ENCODE measurements around the gene MOV10. TPM values are rescaled to one million over a fixed set of nuclear protein-coding genes. Genes with fewer than 3 reads are reported as not detected.
A peak's percentile ranks its signal among the peaks of the same experiment; 100 is the strongest.

The MOV10 gene
- total and polyA plus RNA-seq, 9 of the 15 experiments (the other 6 are each of a cell fraction or from before 2014, with no cell fraction given): 16.7 to 105 (median 49.5) TPM

- Histone ChIP-seq H3K9me1 (ENCODE audit: control insufficient read depth, insufficient read depth, low read length) (peaks cover 9% of the 10 kb centered on the region), H3K4me3 (no peak overlapping the region), H3K27ac (ENCODE audit: extremely low read depth, low read depth, low read length) (no peak overlapping the region), H3K9ac (ENCODE audit: insufficient read depth in 1 of 2, low read depth in 2 of 2, low read length in 2 of 2) (no peak overlapping the region; a peak in 1 of 4 replicates), H2AFZ (ENCODE audit: low read depth, low read length) (no peak overlapping the region), H4K20me1 (replicated peaks; ENCODE audit: control insufficient read depth, insufficient read depth, low read length) (peaks cover 51% of the 10 kb centered on the region), H3K36me3 (ENCODE audit: control insufficient read depth, insufficient read depth, low read length) (peaks cover 72% of the 10 kb centered on the region), H3K4me1 (replicated peaks in 1 of 2; ENCODE audit: control insufficient read depth in 2 of 2, insufficient read depth in 2 of 2, low read length in 2 of 2) (peaks cover 13 to 31% of the 10 kb centered on the region in 2 experiments), H3K4me2 (ENCODE audit: insufficient read depth, low read length) (no peak overlapping the region), H3K27me3 (ENCODE audit: control insufficient read depth in 2 of 2, insufficient read depth in 2 of 2, low read length in 2 of 2) (no peaks in the 10 kb centered on the region), H3K79me2 (ENCODE audit: control insufficient read depth, insufficient read depth, low read length) (peaks cover 98% of the 10 kb centered on the region), H3K9me3 (replicated peaks; ENCODE audit: control insufficient read depth, insufficient read depth, low read depth, low read length) (no peaks in the 10 kb centered on the region)
- ChIA-PET CTCF (ENCODE audit: low intra/inter-chr PET ratio) (no interaction called here), POLR2A (interaction anchor here (1.4 to 1.5 kb wide), 2 partner anchors 12 to 67 kb away, joined by 3 to 4 read pairs; no protein-coding TSS in a partner anchor)
- no TSS peak for BruUV-seq (replicated peaks)
- ATAC-seq (no peak), FAIRE-seq (no peak), DNase-seq (ENCODE audit: extremely low read depth in 1 of 4, low spot score in 3 of 4) (no peak)
- no peak for TF ChIP-seq GABPA (tag; conservative IDR thresholded peaks at IDR 0.05; ENCODE audit: low read depth)
- TF ChIP-seq ZNF589 (CRISPR knock-in tag; IDR thresholded peaks at IDR 0.05; ENCODE audit: low read depth): peak; percentile 16; the same call in 1 of the 2 replicates
- no peak for TF ChIP-seq BRD4 (IDR thresholded peaks at IDR 0.05)
- peak; percentile 19 for TF ChIP-seq RBM25 (IDR thresholded peaks at IDR 0.05; ENCODE audit: low read depth, low read length, severe bottlenecking)
- no peak for TF ChIP-seq E2F1 (CRISPR knock-in tag; IDR thresholded peaks at IDR 0.05)
- TF ChIP-seq CHD7 (IDR thresholded peaks at IDR 0.05; ENCODE audit: low read depth, low read length): no peak
- TF ChIP-seq ZNF121 (CRISPR knock-in tag; conservative IDR thresholded peaks at IDR 0.05): peak; percentile 66
- intact Hi-C loops (cut with micrococcal nuclease): loop anchor here (10.0 kb wide), 1 partner anchor 179 kb away; no protein-coding TSS in a partner anchor
- WGBS (ENCODE audit: insufficient coverage, low coverage, missing lambda C conversion rate): 79% methylated on average over 5 of the region's 5 CpGs
- in situ Hi-C loops (cut with MboI): loop anchor here (10.0 kb wide), 1 partner anchor 179 kb away; no protein-coding TSS in a partner anchor
Measured at GRCh38 chr1:112626193-112626592, 48.3 kb upstream of the MOV10 start.
